Activated CD4-positive, alpha-beta T cell treated with anti-CD3 and anti-CD28 coated beads, Interleukin-2, amount 50 U/mL, for 16 hours (primary cell): ENCODE measurements around the gene HLA-C.
"Not testable (repeated sequence)": the region's sequence is repeated elsewhere in the genome, so short reads cannot be mapped to it uniquely, and the experiment has no call there.

Experiments used
- DNase-seq: peaks from one replicate; pipeline ENCODE4 v3.0.0-alpha.2; 2020

HLA-C gene

GRCh38 chr6:31271641-31272357 lies at the start of gene HLA-C:
HLA-C (minus strand) TSS chr6:31272092; CDS start chr6:31272071, 21 bp downstream.
- DNase-seq: peak; percentile 95

DNA sequence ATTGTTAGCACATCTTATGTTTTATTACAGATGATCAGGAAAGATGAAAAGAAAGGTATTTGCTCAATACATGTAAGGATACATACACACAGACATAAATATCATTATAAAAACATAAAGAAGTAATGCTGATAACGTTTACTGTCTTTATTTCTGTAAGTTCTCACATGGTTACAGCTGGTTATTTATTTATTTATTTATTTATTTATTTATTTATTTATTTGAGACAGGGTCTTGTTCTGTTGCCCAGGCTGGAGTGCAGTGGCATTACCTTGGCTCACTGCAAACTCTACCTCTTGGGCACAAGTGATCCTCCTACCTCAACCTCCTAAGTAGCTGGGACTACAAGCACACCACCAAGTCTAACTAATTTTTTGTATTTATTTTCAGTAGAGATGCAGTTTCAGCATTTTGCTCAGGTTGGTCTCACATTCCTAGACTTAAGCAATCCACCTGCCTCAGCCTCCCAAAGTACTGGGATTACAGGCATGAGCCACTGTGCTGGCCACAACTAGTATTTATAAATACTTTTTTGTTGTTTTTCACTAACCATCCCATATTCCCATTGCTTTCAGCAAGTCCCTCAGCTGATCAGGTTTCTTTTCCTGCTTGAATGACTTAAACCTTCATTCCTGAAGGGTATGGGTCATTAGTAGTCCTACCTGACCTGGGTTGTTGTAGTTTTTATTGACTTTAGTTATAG lies 49.3 kb upstream of the HLA-C start:
- no peak for DNase-seq

GRCh38 chr6:31317036-31317435 lies 45.1 kb upstream of the HLA-C start:
- no peak for DNase-seq

DNA sequence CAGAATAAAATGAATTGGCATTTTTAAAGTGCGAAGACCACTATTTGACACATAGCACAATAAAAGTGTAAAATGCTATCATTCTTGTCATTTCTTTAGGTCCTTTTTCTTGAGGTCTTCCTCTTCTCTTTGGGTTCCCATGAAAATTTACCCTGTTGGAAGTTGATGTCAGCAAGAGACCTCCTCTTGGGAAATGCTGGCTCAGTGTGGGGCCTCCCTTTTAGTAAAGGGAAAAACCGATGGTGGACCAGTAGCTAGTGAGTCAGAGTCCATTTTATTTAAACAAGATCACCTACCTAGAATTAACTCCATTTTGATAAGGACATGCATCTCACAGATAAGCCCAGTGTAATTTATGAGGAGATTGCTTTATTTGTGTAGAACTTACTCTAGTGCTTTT lies 37.7 kb upstream of the HLA-C start:
- no peak for DNase-seq

- no peak for DNase-seq
Observed at GRCh38 chr6:31308845-31309175, 36.9 kb upstream of the HLA-C start.

GRCh38 chr6:31308050-31308844 lies 36.4 kb upstream of the HLA-C start:
- DNase-seq: no peak

DNA sequence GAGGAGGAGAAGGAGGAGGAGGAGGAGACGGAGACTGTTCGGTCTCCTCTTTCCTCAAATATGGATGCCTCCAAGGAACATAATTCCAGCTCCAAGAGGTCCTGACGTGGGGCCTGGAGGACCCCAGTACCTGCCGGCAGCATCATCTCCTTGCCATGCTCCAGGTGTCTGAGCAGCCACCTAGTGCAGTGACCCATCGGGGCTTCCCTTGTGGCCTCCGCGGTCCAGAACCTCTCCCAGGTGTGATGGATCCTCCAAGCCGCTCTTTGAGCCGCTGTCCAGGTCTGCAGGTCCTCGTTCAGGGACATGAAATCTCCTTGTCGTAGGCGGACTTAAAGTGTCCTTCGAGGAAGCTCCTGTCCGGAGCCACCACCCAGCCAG lies 35.8 kb upstream of the HLA-C start:
- DNase-seq: no peak

GRCh38 chr6:31305703-31306219 lies 33.9 kb upstream of the HLA-C start:
- DNase-seq: no peak

DNA sequence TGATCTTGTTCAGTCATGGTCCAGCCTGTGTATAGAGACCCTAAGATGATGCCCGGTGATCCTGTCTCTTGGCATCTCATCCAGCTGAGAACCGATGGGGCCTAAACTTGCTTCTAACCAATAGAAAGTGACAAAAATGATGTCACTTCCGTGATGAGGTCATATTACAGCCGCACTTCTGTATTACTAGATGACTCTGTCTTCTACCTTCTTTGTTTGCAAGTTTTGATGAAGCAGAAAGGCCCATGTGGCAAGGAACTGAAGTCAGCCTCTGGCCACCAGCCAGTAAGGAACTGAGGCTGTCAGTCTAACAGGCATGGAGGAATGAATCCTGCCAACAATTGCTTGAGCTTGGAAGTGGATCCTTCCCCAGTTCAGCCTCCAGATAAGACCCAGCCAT lies 32.8 kb upstream of the HLA-C start:
- DNase-seq: no peak

DNA sequence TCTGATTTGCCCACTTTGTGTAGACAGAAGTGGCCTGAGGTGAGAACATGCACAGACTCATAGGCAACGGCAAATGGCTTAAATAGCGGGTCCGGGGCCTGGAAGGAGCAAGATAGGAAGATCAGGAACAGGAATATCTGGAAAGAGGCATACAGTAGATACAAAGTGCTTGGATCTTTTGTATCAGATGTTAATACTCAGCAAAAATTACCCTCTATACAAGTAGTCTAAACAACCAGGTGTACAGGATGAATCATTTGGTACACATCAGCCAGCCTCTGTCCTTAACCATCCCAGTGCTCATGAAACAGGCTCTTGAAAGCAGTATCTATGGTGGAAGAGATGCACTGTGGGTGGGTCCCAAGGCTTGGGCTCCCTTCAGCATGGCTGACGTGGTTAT lies 28.9 kb upstream of the HLA-C start:
- DNase-seq: no peak

DNA sequence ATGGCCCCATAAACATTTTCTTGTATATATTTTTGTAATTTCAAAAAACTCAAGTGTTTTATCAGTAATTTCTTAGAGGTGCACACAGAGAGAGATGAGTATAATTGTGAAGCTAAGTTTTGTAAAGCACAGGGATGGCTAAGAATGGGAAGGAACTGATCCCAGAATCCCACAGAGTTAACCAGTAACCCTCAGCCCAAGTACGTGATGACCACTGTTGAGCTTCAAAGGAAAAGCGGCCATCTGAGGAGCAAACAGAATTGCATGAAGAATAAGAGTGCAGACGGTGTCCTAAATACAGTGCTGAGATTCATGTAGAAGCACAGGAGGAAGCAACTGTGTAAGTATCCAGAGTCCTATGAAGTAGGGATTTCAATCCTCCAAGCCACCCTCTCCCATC lies 28.1 kb upstream of the HLA-C start:
- DNase-seq: no peak

- no peak for DNase-seq
Observed at GRCh38 chr6:31299511-31299910, 27.6 kb upstream of the HLA-C start.

DNA sequence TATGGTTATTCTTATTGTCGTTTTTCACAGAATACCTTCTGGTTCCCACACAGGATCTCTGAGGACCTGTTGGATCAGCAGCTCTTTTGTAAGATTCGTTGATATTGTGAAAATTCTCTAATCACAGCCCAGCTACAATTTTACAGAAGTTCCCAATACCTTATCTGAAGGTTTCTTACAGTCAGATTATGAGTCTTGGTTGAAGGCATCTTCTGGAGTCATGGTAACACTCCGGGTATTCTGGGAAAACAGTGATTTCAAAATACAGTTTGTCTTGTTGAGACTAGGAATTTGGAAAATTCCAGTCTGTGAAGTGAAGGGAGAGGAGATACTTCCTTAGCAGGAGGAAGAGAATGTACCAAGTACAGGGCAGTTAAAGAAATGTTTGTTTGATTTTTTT lies 22.2 kb upstream of the HLA-C start:
- DNase-seq: no peak

DNA sequence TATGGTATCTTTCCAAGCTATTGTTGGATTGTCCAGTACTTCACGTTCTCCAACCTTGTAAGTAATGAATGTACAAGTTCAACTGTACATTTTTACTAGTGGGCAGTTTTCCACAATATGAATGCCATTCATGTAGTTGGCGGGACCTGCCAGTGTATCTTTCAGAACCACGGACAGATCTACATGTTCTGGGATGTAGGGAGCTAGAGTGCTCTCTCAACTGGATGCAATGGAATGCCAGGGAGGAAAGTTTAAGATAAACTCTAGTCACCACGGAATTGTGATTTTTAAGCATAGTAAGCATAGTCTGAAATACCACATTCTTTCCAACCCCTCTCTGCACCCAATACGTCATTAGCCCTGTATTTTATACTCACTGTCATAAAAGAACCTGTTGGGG lies 21.5 kb upstream of the HLA-C start:
- no peak for DNase-seq

DNA sequence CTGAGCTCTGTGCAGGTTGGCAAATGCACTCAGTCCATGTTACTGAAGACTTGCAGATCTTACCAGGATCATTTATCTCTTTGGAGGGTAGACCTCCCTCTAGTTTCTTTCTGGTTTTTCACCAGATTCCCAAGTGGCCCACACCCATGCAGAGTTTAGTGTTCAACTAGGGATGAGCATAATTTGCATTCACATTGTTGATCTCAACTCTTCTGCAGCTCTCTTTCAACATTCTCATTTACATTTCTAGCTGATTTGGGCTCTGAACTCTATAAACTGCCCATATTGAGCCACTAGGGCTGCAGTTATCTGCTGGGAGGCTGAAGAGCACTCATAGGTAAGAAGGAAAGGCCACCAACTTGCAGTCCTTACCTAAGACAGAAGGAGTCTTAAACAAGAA lies 17.9 kb upstream of the HLA-C start:
- DNase-seq: no peak

GRCh38 chr6:31287619-31288018 lies 15.7 kb upstream of the HLA-C start:
- no peak for DNase-seq

DNA sequence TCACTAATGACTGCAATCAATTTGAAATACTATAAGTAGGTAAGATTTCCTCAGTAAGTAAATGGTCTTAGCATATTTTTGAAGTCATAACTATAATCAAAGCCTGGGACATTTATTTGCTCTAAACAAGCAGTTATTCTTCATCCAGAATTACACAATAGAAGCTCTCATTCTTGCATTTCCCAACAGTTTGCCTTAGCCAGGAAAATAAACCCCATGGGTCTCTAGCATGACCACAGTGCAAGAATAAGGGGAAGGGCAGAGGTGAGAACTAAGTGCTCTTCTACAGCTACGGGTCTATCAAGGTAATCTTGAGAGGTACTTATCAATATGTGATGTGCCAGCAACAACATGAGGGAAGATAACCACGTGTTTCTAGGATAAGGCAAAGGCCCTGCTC lies 14.1 kb upstream of the HLA-C start:
- no peak for DNase-seq

DNA sequence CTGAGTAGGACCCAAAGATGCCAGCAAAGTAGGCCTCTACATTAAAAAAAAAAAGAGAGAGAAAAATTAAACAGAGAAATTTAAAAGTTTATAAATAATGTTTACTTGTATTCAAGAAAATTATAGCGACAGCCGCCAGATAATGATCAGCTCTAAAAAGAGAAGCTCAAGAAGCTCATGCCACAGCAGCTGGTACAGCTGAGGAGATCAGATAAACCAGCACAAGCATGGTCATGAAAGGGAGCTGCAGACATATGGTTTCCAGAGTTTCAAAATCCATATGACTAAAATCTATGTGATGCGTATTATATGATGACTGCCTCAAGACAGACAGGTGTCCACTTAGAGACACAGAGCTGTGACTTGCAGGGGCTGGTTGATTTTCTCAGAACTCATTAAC lies 13.6 kb upstream of the HLA-C start:
- DNase-seq: no peak

DNA sequence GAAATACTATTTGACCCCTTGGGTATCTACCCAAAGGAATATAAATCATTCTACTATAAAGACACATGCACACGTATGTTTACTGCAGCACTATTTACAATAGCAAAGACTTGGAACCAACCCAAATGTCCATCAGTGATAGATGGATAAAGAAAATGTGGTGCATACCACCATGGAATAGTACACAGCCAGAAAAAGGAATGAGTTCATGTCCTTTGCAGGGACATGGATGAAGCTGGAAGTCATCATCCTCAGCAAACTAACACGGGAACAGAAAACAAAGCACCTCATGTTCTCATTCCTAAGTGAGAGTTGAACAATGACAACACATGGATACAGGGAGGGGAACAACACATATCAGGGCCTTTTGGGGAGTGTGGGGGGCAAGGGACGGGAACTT lies 7.8 kb upstream of the HLA-C start:
- not testable (repeated sequence) for DNase-seq

- DNase-seq: peak; percentile 68
Observed at GRCh38 chr6:31272836-31273626, 1.1 kb upstream of the HLA-C start.

- peak; percentile 11 for DNase-seq
Observed at GRCh38 chr6:31272436-31272835, 544 bp upstream of the HLA-C start.

- DNase-seq: peak; percentile 39
Observed at GRCh38 chr6:31270788-31271640, 878 bp downstream of the HLA-C start.
